Fibroblast of mammary gland (primary cell): ENCODE measurements around the gene BPIFB3.

ENCODE experiments used
- DNase-seq: peaks from one replicate; pipeline ENCODE4 v3.0.0-alpha.2; 2010; ENCODE audit warnings: low read depth
- H3K4me3 ChIP-seq: 2 replicates; pipeline ENCODE4 v1.5.1; 2011; ENCODE audit warnings: low read depth, mild to moderate bottlenecking, low read length, moderate library complexity; ENCODE audit not compliant: control insufficient read depth
- TF ChIP-seq, protein P1 (sequence below): conservative IDR thresholded peaks from 2 replicates; pipeline ENCODE4 v1.5.1; 2011; ENCODE audit warnings: low read depth, low read length, inconsistent platforms; ENCODE audit not compliant: control insufficient read depth, insufficient read depth

The BPIFB3 gene

DNA sequence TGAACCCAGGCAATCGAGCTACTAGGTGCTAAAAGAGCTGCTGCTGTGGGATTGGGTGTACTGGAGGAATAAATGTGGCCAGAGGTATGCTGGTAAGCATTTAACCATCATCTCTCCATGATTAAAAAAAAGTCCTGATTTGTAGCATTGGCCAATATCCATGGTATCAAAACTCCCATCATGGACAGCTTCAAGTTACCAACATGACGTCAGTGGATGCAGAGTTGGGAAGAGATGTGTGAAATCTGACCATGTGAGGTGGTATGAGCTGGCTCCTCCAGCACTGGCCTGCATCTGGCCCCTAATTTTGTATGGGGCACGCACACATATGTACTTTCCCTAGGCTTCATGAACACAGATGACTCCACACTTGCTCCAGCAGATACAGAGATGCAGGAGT lies 37.4 kb downstream of the BPIFB3 start:
- TF ChIP-seq, protein P1, sequence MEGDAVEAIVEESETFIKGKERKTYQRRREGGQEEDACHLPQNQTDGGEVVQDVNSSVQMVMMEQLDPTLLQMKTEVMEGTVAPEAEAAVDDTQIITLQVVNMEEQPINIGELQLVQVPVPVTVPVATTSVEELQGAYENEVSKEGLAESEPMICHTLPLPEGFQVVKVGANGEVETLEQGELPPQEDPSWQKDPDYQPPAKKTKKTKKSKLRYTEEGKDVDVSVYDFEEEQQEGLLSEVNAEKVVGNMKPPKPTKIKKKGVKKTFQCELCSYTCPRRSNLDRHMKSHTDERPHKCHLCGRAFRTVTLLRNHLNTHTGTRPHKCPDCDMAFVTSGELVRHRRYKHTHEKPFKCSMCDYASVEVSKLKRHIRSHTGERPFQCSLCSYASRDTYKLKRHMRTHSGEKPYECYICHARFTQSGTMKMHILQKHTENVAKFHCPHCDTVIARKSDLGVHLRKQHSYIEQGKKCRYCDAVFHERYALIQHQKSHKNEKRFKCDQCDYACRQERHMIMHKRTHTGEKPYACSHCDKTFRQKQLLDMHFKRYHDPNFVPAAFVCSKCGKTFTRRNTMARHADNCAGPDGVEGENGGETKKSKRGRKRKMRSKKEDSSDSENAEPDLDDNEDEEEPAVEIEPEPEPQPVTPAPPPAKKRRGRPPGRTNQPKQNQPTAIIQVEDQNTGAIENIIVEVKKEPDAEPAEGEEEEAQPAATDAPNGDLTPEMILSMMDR, result no peak
- DNase-seq, result no peak
- no peak overlapping the region for H3K4me3 ChIP-seq

- DNase-seq, result no peak
- TF ChIP-seq, protein P1, result no peak
- H3K4me3 ChIP-seq, result no peak overlapping the region
Observed at GRCh38 chr20:33091693-33092092, 38.0 kb downstream of the BPIFB3 start.

- no peak for DNase-seq
- TF ChIP-seq, protein P1, result no peak
- no peak overlapping the region for H3K4me3 ChIP-seq
Observed at GRCh38 chr20:33092361-33092760, 38.7 kb downstream of the BPIFB3 start.

DNA sequence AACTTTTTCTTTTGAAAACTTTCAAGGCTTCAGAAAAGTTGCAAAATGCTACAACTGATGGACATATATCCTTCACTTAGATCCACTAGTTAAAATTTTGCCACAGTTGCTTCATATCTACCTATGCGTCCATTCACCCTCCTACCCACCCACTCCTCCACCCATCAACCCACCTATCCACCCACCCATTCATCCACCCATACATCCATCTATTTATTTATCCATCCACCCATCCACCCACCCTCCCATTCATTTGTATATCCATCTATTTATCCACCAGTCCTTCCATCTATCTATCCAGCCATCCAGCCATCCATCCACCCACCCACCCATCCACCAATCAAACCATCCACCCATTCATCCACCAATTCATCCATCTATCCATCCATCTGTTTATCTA lies 39.4 kb downstream of the BPIFB3 start:
- TF ChIP-seq, protein P1, result no peak

GRCh38 chr20:33093582-33093981 lies 39.9 kb downstream of the BPIFB3 start:
- TF ChIP-seq, protein P1, result no peak

More for the DNA sequence above, 39.4 kb downstream of the BPIFB3 start:
- H3K4me3 ChIP-seq, result no peak overlapping the region
- DNase-seq, result no peak

GRCh38 chr20:33095249-33095648 lies 41.5 kb downstream of the BPIFB3 start:
- DNase-seq, result no peak
- TF ChIP-seq, protein P1, result no peak

More at GRCh38 chr20:33093582-33093981, 39.9 kb downstream of the BPIFB3 start:
- no peak overlapping the region for H3K4me3 ChIP-seq
- DNase-seq, result no peak

More at GRCh38 chr20:33095249-33095648, 41.5 kb downstream of the BPIFB3 start:
- H3K4me3 ChIP-seq, result no peak overlapping the region
